ENCODE results near the gene ZNF746.

- TF ChIP-seq CTCF (conservative IDR thresholded peaks at IDR 0.05 in 1 of 2, IDR thresholded peaks at IDR 0.05 in 1 of 2; ENCODE audit: low read depth in 1 of 2, low read length in 2 of 2) = no peak
- TF ChIP-seq EZH2 (IDR thresholded peaks at IDR 0.05; ENCODE audit: low read length, missing control alignments) = no peak
These were observed 31.2 kb downstream of the ZNF746 start for GRCh38 chr7:149466364-149466763.
